HepG2 (cell line): Measurements from ENCODE around the gene YIPF5. TPM values are rescaled to one million over a fixed set of nuclear protein-coding genes. Genes with fewer than 3 reads are reported as not detected.
A peak's percentile ranks its signal among the peaks of the same experiment; 100 is the strongest.

Experiments
- ATAC-seq: fragments of 200-7000 bp; cut with Tn5 transposase; 3 replicates; pipeline ENCODE4 v1.9.1; 2020; ENCODE audit warnings: mild to moderate bottlenecking, moderate library complexity
- BruUV-seq: library from RNA; stranded (reverse); fragments of 400-500 nt; replicated peaks from 2 replicates; lab custom pipeline; 2021; lab: Mats Ljungman, UMichigan
- CTCF ChIA-PET: fragments of 300-600 bp; formaldehyde crosslinking; extraction: SDS; loops from one replicate; lab custom pipeline; 2021; ENCODE audit warnings: low total read pairs, inconsistent platforms, low intra/inter-chr PET ratio; lab: Yijun Ruan, JAX
- POLR2A ChIA-PET: fragments of 350-600 bp; sonication (Branson Sonifier 250); formaldehyde crosslinking; loops from one replicate; lab custom pipeline; 2020; ENCODE audit warnings: antibody characterized with exemption, inconsistent platforms; lab: Yijun Ruan, JAX
- DNase-seq: peaks from one replicate; pipeline ENCODE4 v3.0.0-alpha.2; 2015; ENCODE audit warnings: low spot score
- FAIRE-seq: peaks from 3 replicates; lab custom pipeline; 2011; peaks lifted over from hg19 to GRCh38; lab: Jason Lieb, UNC
- H2AFZ ChIP-seq: one replicate; pipeline ENCODE4 v1.6.1; 2011; ENCODE audit warnings: low read length, inconsistent platforms
- H3K27ac ChIP-seq: fragments of 300-600 bp; 3 replicates; pipeline ENCODE4 v1.8.0; 2011; ENCODE audit warnings: mixed run types, mild to moderate bottlenecking, mixed read lengths, low read length, inconsistent platforms; ENCODE audit not compliant: insufficient read depth; ENCODE audit errors: extremely low read length
- H3K27me3 ChIP-seq, 2 experiments: fragments of 200-600 bp in 1 of 2; 2 replicates in 1 of 2; 3 replicates in 1 of 2; pipeline versions ENCODE4 v1.6.0 to v1.8.0; 2011; ENCODE audit warnings: low read length in 2 of 2, mild to moderate bottlenecking in 2 of 2, moderate library complexity in 2 of 2, inconsistent platforms in 1 of 2; ENCODE audit not compliant: insufficient read depth in 2 of 2, control insufficient read depth in 1 of 2
- H3K36me3 ChIP-seq, 2 experiments: fragments of 200-600 bp in 1 of 2; replicated peaks in 1 of 2; 2 replicates in 1 of 2; 3 replicates in 1 of 2; pipeline versions ENCODE4 v1.5.1 to v1.8.0; 2011; ENCODE audit warnings: low read length in 2 of 2, inconsistent platforms in 1 of 2; ENCODE audit not compliant: insufficient read depth in 2 of 2, control insufficient read depth in 1 of 2
- H3K4me1 ChIP-seq: 2 replicates; pipeline ENCODE4 v1.5.1; 2012; ENCODE audit warnings: low read length, inconsistent platforms; ENCODE audit not compliant: insufficient read depth
- H3K4me2 ChIP-seq: 2 replicates; pipeline ENCODE4 v1.6.0; 2011; ENCODE audit warnings: low read depth, low read length, inconsistent platforms
- H3K4me3 ChIP-seq, 3 experiments: fragments of 200-600 bp in 1 of 3; sonication (generic), shearing (Covaris generic) in 1 of 3; replicated peaks in 1 of 3; 2 replicates each; pipeline ENCODE4 v1.5.1; 2011 to 2016; ENCODE audit warnings: low read length in 3 of 3, inconsistent platforms in 2 of 3, low read depth in 2 of 3, mild to moderate bottlenecking in 2 of 3, control low read depth in 1 of 3, mixed read lengths in 1 of 3; ENCODE audit not compliant: insufficient read depth in 1 of 3
- H3K79me2 ChIP-seq: one replicate; pipeline ENCODE4 v1.6.1; 2011; ENCODE audit warnings: low read length, inconsistent platforms; ENCODE audit not compliant: insufficient read depth
- H3K9ac ChIP-seq: 2 replicates; pipeline ENCODE4 v1.6.0; 2011; ENCODE audit warnings: mild to moderate bottlenecking, low read depth, low read length, inconsistent platforms; ENCODE audit not compliant: insufficient read depth
- H3K9me3 ChIP-seq: 2 replicates; pipeline ENCODE4 v1.5.1; 2012; ENCODE audit warnings: mild to moderate bottlenecking, low read length
- H4K20me1 ChIP-seq: 2 replicates; pipeline ENCODE4 v1.6.0; 2011; ENCODE audit warnings: inconsistent platforms, mild to moderate bottlenecking, low read length, moderate library complexity; ENCODE audit not compliant: insufficient read depth
- ATF7 ChIP-seq, 2 experiments: fragments of 450-650 bp in 1 of 2; sonication (generic) in 1 of 2; formaldehyde crosslinking in 1 of 2; IDR thresholded peaks; 2 replicates each; pipeline versions ENCODE4 v1.4.0 to v1.6.1; 2016 to 2020; ENCODE audit warnings: antibody characterized with exemption in 1 of 2, mild to moderate bottlenecking in 1 of 2, missing genetic modification reagents in 1 of 2
- HES4 ChIP-seq: sonication (generic); formaldehyde crosslinking; IDR thresholded peaks from 2 replicates; pipeline ENCODE4 v1.9.0; 2021; ENCODE audit warnings: mild to moderate bottlenecking, missing genetic modification reagents, borderline replicate concordance
- KDM6A ChIP-seq: IDR thresholded peaks from 2 replicates; pipeline ENCODE4 v1.6.1; 2016; ENCODE audit warnings: low read depth
- NFAT5 ChIP-seq: sonication (generic); formaldehyde crosslinking; IDR thresholded peaks from 2 replicates; pipeline ENCODE4 v1.4.0; 2020; ENCODE audit warnings: missing genetic modification reagents
- NR2C2 ChIP-seq: sonication (generic); formaldehyde crosslinking; IDR thresholded peaks from 2 replicates; pipeline ENCODE4 v1.4.0; 2020; ENCODE audit warnings: missing genetic modification reagents, mild to moderate bottlenecking, moderate library complexity, borderline replicate concordance
- POLR2G ChIP-seq: fragments of 200-400 bp; formaldehyde crosslinking; IDR thresholded peaks from 2 replicates; pipeline ENCODE4 v1.6.1; 2018; ENCODE audit warnings: mild to moderate bottlenecking, low read depth, low read length, moderate library complexity
- RNF2 ChIP-seq: fragments of 450-650 bp; conservative IDR thresholded peaks from 2 replicates; pipeline ENCODE4 v1.6.1; 2016; ENCODE audit warnings: low read depth
- SP2 ChIP-seq: sonication (generic); formaldehyde crosslinking; IDR thresholded peaks from 2 replicates; pipeline ENCODE4 v1.5.1; 2020; ENCODE audit warnings: mild to moderate bottlenecking, missing genetic modification reagents
- ZNF44 ChIP-seq: sonication (generic); formaldehyde crosslinking; IDR thresholded peaks from 2 replicates; pipeline ENCODE4 v1.5.1; 2020; ENCODE audit warnings: mild to moderate bottlenecking, missing genetic modification reagents
- WGBS: methylation state at CpG from one replicate; pipeline ENCODE4 v1.1.6; 2017; ENCODE audit warnings: low lambda C conversion rate; 5-methylcytosine and 5-hydroxymethylcytosine counted together
- in situ Hi-C: cut with HindIII; loops from 2 replicates; pipeline ENCODE4 v1.10.0; 2017; ENCODE audit warnings: low pct_unique_long_range_greater_than_20kb; ENCODE audit not compliant: extremely low pct_ligation_motif_present
- intact Hi-C: fragments of 100-400 bp; cut with micrococcal nuclease; formaldehyde crosslinking; loops from one replicate; pipeline ENCODE4 v1.10.0; 2022; ENCODE audit not compliant: unreplicated experiment
- polyA plus RNA-seq, 8 experiments: library from polyadenylated mRNA; depleted of rRNA in 3 of 8; stranded (reverse) in 7 of 8; unstranded in 1 of 8; fragments of >200 nt; fragmentation: Illumina TruSeq in 4 of 8; extraction: Trizol in 4 of 8; gene quantifications; 2 replicates each; pipeline versions ENCODE4 v1.2.1 to v1.2.3, GENCODE V29; 2011 to 2016; ENCODE audit warnings: low read depth in 4 of 8, missing spikeins in 1 of 8, mixed read lengths in 1 of 8; ENCODE audit not compliant: insufficient read depth in 1 of 8
- total RNA-seq, 5 experiments: library from RNA; depleted of rRNA; stranded (reverse); fragments of >200 nt; fragmentation: Illumina TruSeq; extraction: Trizol; gene quantifications; 2 replicates each; pipeline ENCODE4 v1.2.3, GENCODE V29; 2016; ENCODE audit warnings: low read depth in 1 of 5
- TF ChIP-seq, protein P1 (sequence below): sonication (generic); formaldehyde crosslinking; IDR thresholded peaks from 2 replicates; pipeline ENCODE4 v1.4.0; 2020; ENCODE audit warnings: missing genetic modification reagents
- TF ChIP-seq, protein P2 (sequence below): sonication (generic); formaldehyde crosslinking; IDR thresholded peaks from 2 replicates; pipeline ENCODE4 v1.4.0; 2020; ENCODE audit warnings: missing genetic modification reagents

Gene YIPF5
- total and polyA plus RNA-seq, 2 of the 13 experiments (the other 11 are each of a cell fraction or from before 2014, with no cell fraction given) = 61.4 to 73.6 TPM

GRCh38 chr5:144177548-144177947 lies 7.1 kb upstream of the YIPF5 start:
- Histone ChIP-seq H3K4me1 (no peaks in the 10 kb centered on the region), H3K4me3 (no peak overlapping the region), H3K27me3 (no peaks in the 10 kb centered on the region), H3K9ac (no peak overlapping the region), H3K79me2 (no peaks in the 10 kb centered on the region), H4K20me1 (no peaks in the 10 kb centered on the region), H3K36me3 (no peaks in the 10 kb centered on the region), H3K4me2 (no peak overlapping the region), H3K27ac (no peak overlapping the region), H2AFZ (no peak overlapping the region), H3K9me3 (no peaks in the 10 kb centered on the region)
- WGBS = 19% methylated on average over 3 of the region's 3 CpGs
- TF ChIP-seq ATF7 (IDR thresholded peaks at IDR 0.05) = 0 out of 2 replicates have a peak, but pooled peaks have one; percentile 6
- no peak for TF ChIP-seq ATF7 (CRISPR knock-in tag; IDR thresholded peaks at IDR 0.05)
- TF ChIP-seq POLR2G = no peak
- POLR2A ChIA-PET = no interaction called here
- CTCF ChIA-PET = no interaction called here
- intact Hi-C loops (no loop called here), in situ Hi-C loops (no loop called here)
- FAIRE-seq (no peak), ATAC-seq (no peak), DNase-seq (no peak)
- BruUV-seq = no TSS peak

GRCh38 chr5:144173766-144174165 lies 3.3 kb upstream of the YIPF5 start:
- H3K27me3 ChIP-seq = peaks cover 0 to 3% of the 10 kb centered on the region in 2 experiments; a peak in 2 of 5 replicates
- intact Hi-C loops = no loop called here
- no TSS peak for BruUV-seq
- H4K20me1 ChIP-seq = no peaks in the 10 kb centered on the region
- FAIRE-seq = no peak
- ATAC-seq = no peak
- no peak overlapping the region for H3K9ac ChIP-seq
- H3K79me2 ChIP-seq = peaks cover 16% of the 10 kb centered on the region
- DNase-seq = no peak
- H3K9me3 ChIP-seq = no peaks in the 10 kb centered on the region
- no peak overlapping the region for H3K27ac ChIP-seq
- no peak overlapping the region for H2AFZ ChIP-seq
- peaks cover 15% of the 10 kb centered on the region for H3K4me1 ChIP-seq
- no peak overlapping the region for H3K4me3 ChIP-seq
- peaks cover 0 to under 1% of the 10 kb centered on the region in 2 experiments; a peak in 1 of 5 replicates for H3K36me3 ChIP-seq
- in situ Hi-C loops = no loop called here
- WGBS = 0% methylated on average over 3 of the region's 3 CpGs
- no peak overlapping the region for H3K4me2 ChIP-seq
- CTCF ChIA-PET = no interaction called here
- POLR2A ChIA-PET = no interaction called here
- TF ChIP-seq RNF2 = no peak
- TF ChIP-seq HES4 (CRISPR knock-in tag) = no peak
- TF ChIP-seq SP2 (CRISPR knock-in tag) = no peak
- TF ChIP-seq KDM6A (CRISPR knock-in tag) = no peak
- no peak for TF ChIP-seq ZNF44 (CRISPR knock-in tag)
- TF ChIP-seq, protein P1, sequence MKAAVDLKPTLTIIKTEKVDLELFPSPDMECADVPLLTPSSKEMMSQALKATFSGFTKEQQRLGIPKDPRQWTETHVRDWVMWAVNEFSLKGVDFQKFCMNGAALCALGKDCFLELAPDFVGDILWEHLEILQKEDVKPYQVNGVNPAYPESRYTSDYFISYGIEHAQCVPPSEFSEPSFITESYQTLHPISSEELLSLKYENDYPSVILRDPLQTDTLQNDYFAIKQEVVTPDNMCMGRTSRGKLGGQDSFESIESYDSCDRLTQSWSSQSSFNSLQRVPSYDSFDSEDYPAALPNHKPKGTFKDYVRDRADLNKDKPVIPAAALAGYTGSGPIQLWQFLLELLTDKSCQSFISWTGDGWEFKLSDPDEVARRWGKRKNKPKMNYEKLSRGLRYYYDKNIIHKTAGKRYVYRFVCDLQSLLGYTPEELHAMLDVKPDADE (CRISPR knock-in tag) = no peak
- TF ChIP-seq, protein P2, sequence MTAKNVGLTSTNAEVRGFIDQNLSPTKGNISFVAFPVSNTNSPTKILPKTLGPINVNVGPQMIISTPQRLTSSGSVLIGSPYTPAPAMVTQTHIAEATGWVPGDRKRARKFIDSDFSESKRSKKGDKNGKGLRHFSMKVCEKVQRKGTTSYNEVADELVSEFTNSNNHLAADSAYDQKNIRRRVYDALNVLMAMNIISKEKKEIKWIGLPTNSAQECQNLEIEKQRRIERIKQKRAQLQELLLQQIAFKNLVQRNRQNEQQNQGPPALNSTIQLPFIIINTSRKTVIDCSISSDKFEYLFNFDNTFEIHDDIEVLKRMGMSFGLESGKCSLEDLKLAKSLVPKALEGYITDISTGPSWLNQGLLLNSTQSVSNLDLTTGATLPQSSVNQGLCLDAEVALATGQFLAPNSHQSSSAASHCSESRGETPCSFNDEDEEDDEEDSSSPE (CRISPR knock-in tag) = no peak
- TF ChIP-seq NFAT5 (CRISPR knock-in tag) = no peak
- no peak for TF ChIP-seq NR2C2 (CRISPR knock-in tag)
